Kidney (tissue), 14 donors: ENCODE results near the gene ATF7. TPM values are rescaled to one million over a fixed set of nuclear protein-coding genes. Genes with fewer than 3 reads are reported as not detected.
"Not testable (repeated sequence)": the region's sequence is repeated elsewhere in the genome, so short reads cannot be mapped to it uniquely, and the experiment has no call there.

ENCODE experiments used
- DNase-seq, 5 donors: peaks; one replicate each; pipeline ENCODE4 v3.0.0-alpha.2; 2013 to 2020
- FAIRE-seq: peaks from 2 replicates; lab custom pipeline; 2012; peaks lifted over from hg19 to GRCh38; lab: Jason Lieb, UNC
- H3K27ac ChIP-seq, 2 donors: one replicate each; pipeline ENCODE4 v1.7.0; 2013; ENCODE audit warnings: low read depth in 2 of 2, low read length in 2 of 2, inconsistent platforms in 1 of 2
- H3K27me3 ChIP-seq: one replicate; pipeline ENCODE4 v1.7.1; 2013; ENCODE audit warnings: low read length, inconsistent platforms; ENCODE audit not compliant: control insufficient read depth, insufficient read depth
- H3K36me3 ChIP-seq, 3 donors: one replicate each; pipeline versions ENCODE4 v1.7.0 to v1.7.1; 2013; ENCODE audit warnings: low read length in 3 of 3, control low read depth in 1 of 3, inconsistent platforms in 1 of 3; ENCODE audit not compliant: insufficient read depth in 3 of 3, control insufficient read depth in 2 of 3
- H3K4me1 ChIP-seq, 3 donors: one replicate each; pipeline versions ENCODE4 v1.7.0 to v1.7.1; 2013; ENCODE audit warnings: low read length in 3 of 3, inconsistent platforms in 1 of 3, low read depth in 1 of 3; ENCODE audit not compliant: control insufficient read depth in 2 of 3, insufficient read depth in 2 of 3
- H3K4me3 ChIP-seq, 3 donors: one replicate each; pipeline versions ENCODE4 v1.7.0 to v1.8.1; 2013; ENCODE audit warnings: low read length in 3 of 3, control low read depth in 1 of 3, inconsistent platforms in 1 of 3
- H3K9ac ChIP-seq, 3 donors: one replicate each; pipeline versions ENCODE4 v1.7.0 to v1.7.1; 2013; ENCODE audit warnings: low read length in 3 of 3, control low read depth in 1 of 3, inconsistent platforms in 1 of 3
- H3K9me3 ChIP-seq, 3 donors: one replicate each; pipeline versions ENCODE4 v1.7.0 to v1.7.1; 2013; ENCODE audit warnings: low read length in 3 of 3, control low read depth in 1 of 3, inconsistent platforms in 1 of 3; ENCODE audit not compliant: control insufficient read depth in 2 of 3, insufficient read depth in 1 of 3
- CTCF ChIP-seq: IDR thresholded peaks from 3 replicates; pipeline ENCODE4 v1.5.1; 2012; ENCODE audit warnings: mild to moderate bottlenecking, moderate library complexity, borderline replicate concordance; ENCODE audit not compliant: insufficient read depth; ENCODE audit errors: extremely low read depth
- intact Hi-C: fragments of 100-400 bp; cut with DNase I; formaldehyde crosslinking; loops from one replicate; pipeline ENCODE4 v1.11.1; 2022
- polyA plus RNA-seq: library from polyadenylated mRNA; stranded (reverse); fragments of 350-450 nt; fragmentation: Illumina TruSeq; extraction: RNeasy Lipid Tissue Mini Kit (QIAGEN cat#74804); gene quantifications from one replicate; pipeline ENCODE4 v1.2.3, GENCODE V29; 2014; ENCODE audit warnings: low read depth, low replicate concordance; ENCODE audit not compliant: insufficient read depth
- total RNA-seq: library from RNA; stranded (reverse); fragmentation: NEBNext Ultra II Directional; extraction: Animal tissue kit (Norgen Biotek cat#: 25700); gene quantifications from one replicate; pipeline ENCODE4 v1.2.1, GENCODE V29; 2021
- donor health status: control.
- donor health status: control.
- donor health status: control.
- donor health status: control.
- donor health status: control.
- donor health status: DM: yes; HTN: yes; CAD: no.
- donor health status: Normal renal cell carcinoma (clear cell type).

ATF7 gene
- total and polyA plus RNA-seq, 2 donors from 2014 or later, result 16.2 to 54.7 TPM

GRCh38 chr12:53599579-53599978, 26.6 kb downstream of the ATF7 start:
- H3K4me1 ChIP-seq, result peaks cover 4 to 8% (median 6%) of the 10 kb centered on the region in 3 donors
- H3K36me3 ChIP-seq, result peaks cover 0 to 2% (median 0%) of the 10 kb centered on the region in 3 donors
- H3K9me3 ChIP-seq, result no peaks in the 10 kb centered on the region
- H3K4me3 ChIP-seq, result no peak overlapping the region
- no peak overlapping the region for H3K9ac ChIP-seq
- TF ChIP-seq CTCF, result no peak
- DNase-seq, result no peak
- intact Hi-C loops, result no loop called here
- no peak overlapping the region for H3K27ac ChIP-seq
- no peak for FAIRE-seq
- H3K27me3 ChIP-seq, result no peaks in the 10 kb centered on the region

- H3K4me1 ChIP-seq, H3K9ac ChIP-seq, H3K4me3 ChIP-seq, FAIRE-seq, H3K27me3 ChIP-seq, H3K9me3 ChIP-seq, DNase-seq, H3K36me3 ChIP-seq, H3K27ac ChIP-seq, intact Hi-C loops: not testable (repeated sequence)
Observed at GRCh38 chr12:53598971-53599370, 27.2 kb downstream of the ATF7 start.

- no peaks in the 10 kb centered on the region for H3K9me3 ChIP-seq
- FAIRE-seq, result no peak
- H3K27me3 ChIP-seq, result no peaks in the 10 kb centered on the region
- intact Hi-C loops, result no loop called here
- no peak for TF ChIP-seq CTCF
- DNase-seq, result peak in 3 of 5 donors; percentile 12 to 92 (median 78)
- no peak overlapping the region for H3K9ac ChIP-seq
- H3K4me3 ChIP-seq, result no peak overlapping the region
- no peak overlapping the region for H3K27ac ChIP-seq
- peaks cover 0 to 2% (median 0%) of the 10 kb centered on the region in 3 donors for H3K36me3 ChIP-seq
- peaks cover 6 to 8% (median 6%) of the 10 kb centered on the region in 3 donors for H3K4me1 ChIP-seq
Observed at GRCh38 chr12:53596920-53597363, 29.2 kb downstream of the ATF7 start.

- Histone ChIP-seq H3K27me3 (no peaks in the 10 kb centered on the region), H3K36me3 (no peaks in the 10 kb centered on the region), H3K4me3 (no peak overlapping the region), H3K9me3 (no peaks in the 10 kb centered on the region), H3K27ac (no peak overlapping the region), H3K9ac (no peak overlapping the region), H3K4me1 (peaks cover 2 to 12% (median 8%) of the 10 kb centered on the region in 3 donors)
- DNase-seq, result no peak
- FAIRE-seq, result no peak
- TF ChIP-seq CTCF, result no peak
- intact Hi-C loops, result no loop called here
Observed at GRCh38 chr12:53594897-53595615, 31.1 kb downstream of the ATF7 start.
